HEK293 (cell line): Measurements from ENCODE around the gene EBF3.

Experiments used
- ZBTB7A ChIP-seq: fragments of 450-650 bp; formaldehyde crosslinking; IDR thresholded peaks from 2 replicates; pipeline ENCODE4 v1.5.1; 2016; ENCODE audit warnings: low read depth, missing biosample characterization, missing genetic modification characterization
- TF ChIP-seq, protein P1 (sequence below): fragments of 450-650 bp; formaldehyde crosslinking; IDR thresholded peaks from 2 replicates; pipeline ENCODE4 v1.5.1; 2016; ENCODE audit warnings: missing biosample characterization, missing genetic modification characterization
- TF ChIP-seq, protein P2 (sequence below): fragments of 450-650 bp; formaldehyde crosslinking; IDR thresholded peaks from 2 replicates; pipeline ENCODE4 v1.5.1; 2017; ENCODE audit warnings: missing biosample characterization, missing genetic modification characterization

DNA sequence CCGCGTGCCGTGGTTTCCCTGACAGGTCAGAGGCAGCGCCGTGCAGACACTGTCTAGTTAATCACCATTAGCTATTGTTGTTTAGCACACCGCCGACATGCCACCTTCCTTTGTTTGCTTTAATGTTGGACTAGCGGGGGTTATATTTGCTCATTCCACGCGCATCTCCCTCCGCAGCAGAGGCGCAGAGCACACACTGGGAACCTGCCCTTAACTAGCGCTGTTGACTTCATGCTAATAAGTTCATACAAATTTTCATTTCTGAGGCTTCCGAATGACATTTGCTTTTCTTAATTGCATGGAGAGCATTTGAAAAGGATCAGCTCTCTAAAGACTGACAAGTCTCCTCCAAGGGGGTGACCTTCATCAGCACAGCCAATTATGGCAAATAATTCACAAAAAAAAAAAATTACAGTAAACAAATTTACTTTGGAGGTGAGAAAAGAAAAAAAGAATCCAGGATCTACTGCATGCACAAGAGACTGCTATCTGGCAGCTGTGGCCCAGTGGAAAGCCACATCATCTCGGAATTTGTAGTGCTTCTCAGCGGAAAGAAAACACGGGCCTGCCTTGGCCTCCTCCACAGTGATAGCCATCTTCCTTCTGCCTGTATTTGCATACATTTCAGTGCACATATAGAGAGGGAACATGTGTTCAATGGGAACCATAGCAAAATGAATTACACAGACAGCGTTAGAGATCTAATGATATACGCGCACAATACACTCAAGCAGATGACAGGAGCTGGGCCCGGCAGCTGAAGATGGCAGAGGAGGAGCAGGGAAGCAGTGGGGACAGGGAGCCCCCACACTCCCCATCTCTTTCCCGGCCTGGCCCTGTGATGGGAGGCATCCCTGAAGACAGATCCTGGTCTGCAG, 94.2 kb downstream of the EBF3 start:
- TF ChIP-seq, protein P1, sequence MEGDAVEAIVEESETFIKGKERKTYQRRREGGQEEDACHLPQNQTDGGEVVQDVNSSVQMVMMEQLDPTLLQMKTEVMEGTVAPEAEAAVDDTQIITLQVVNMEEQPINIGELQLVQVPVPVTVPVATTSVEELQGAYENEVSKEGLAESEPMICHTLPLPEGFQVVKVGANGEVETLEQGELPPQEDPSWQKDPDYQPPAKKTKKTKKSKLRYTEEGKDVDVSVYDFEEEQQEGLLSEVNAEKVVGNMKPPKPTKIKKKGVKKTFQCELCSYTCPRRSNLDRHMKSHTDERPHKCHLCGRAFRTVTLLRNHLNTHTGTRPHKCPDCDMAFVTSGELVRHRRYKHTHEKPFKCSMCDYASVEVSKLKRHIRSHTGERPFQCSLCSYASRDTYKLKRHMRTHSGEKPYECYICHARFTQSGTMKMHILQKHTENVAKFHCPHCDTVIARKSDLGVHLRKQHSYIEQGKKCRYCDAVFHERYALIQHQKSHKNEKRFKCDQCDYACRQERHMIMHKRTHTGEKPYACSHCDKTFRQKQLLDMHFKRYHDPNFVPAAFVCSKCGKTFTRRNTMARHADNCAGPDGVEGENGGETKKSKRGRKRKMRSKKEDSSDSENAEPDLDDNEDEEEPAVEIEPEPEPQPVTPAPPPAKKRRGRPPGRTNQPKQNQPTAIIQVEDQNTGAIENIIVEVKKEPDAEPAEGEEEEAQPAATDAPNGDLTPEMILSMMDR (tag by site-specific recombination) = no peak
- no peak for TF ChIP-seq ZBTB7A
- TF ChIP-seq, protein P2, sequence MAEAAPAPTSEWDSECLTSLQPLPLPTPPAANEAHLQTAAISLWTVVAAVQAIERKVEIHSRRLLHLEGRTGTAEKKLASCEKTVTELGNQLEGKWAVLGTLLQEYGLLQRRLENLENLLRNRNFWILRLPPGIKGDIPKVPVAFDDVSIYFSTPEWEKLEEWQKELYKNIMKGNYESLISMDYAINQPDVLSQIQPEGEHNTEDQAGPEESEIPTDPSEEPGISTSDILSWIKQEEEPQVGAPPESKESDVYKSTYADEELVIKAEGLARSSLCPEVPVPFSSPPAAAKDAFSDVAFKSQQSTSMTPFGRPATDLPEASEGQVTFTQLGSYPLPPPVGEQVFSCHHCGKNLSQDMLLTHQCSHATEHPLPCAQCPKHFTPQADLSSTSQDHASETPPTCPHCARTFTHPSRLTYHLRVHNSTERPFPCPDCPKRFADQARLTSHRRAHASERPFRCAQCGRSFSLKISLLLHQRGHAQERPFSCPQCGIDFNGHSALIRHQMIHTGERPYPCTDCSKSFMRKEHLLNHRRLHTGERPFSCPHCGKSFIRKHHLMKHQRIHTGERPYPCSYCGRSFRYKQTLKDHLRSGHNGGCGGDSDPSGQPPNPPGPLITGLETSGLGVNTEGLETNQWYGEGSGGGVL (tag by site-specific recombination) = no peak
